MM.1S (cell line): ENCODE results near the gene TBC1D16.

Source experiments
- CTCF ChIP-seq: fragments of 300-600 bp; sonication (generic); IDR thresholded peaks from 2 replicates; pipeline ENCODE4 v1.5.1; 2016; ENCODE audit warnings: antibody characterized with exemption, low read length, mixed read lengths
- EZH2 ChIP-seq: fragments of 300-600 bp; sonication (generic); optimal IDR thresholded peaks from 2 replicates; pipeline ENCODE3; 2017; ENCODE audit warnings: low read depth, mild to moderate bottlenecking, antibody characterized with exemption, low read length, mixed read lengths

GRCh38 chr17:79971651-79972050 is 64.0 kb downstream of the TBC1D16 start:
- no peak for TF ChIP-seq CTCF
- no peak for TF ChIP-seq EZH2
